Activated CD4-positive, alpha-beta T cell treated with anti-CD3 and anti-CD28 coated beads for 4 hours (primary cell): Measurements from ENCODE around the gene RINL.

Source experiments
- DNase-seq, 2 donors: peaks; one replicate each; pipeline ENCODE4 v3.0.0-alpha.2; 2020

The RINL gene

DNA sequence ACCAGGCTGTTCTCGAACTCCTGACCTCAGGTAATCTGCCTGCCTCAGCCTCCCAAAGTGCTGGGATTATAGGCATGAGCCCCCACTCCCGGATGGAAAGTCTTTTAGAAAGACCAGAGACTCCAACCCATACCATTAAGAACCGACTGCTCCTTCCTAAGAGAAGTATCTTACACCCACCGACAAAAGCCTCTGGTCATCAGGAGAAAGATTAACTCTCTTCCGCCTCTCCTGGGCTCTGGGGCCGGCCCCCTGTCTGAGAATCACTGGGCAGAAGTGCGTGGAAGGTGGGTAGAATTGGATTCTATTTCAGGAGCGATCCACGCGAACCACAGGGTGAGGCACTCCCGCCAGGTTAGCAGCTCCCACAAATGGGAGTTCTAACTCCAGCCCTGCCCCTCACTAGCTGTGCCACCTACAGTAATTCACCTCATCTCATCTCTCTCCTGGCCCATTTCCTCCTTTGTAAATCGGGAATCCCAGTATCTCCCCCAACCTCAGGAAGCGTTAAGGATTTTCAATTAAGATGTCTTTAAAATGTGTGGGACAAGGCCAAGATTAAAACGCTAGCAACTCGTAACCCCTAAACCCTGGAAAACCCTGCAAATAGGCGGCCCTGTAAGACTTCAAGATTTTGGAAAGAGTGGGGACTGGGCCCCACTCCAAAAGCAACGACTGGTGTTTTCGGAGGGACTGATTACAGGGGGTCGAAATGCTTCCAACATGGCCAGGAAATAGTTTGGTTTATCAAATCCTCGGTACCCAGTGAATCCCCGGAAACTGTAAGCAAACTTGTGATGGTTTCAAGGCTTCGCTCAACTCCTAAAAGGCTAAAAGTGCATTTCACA lies 29.6 kb downstream of the RINL start:
- DNase-seq: peak in 1 of 2 donors; percentile 18

DNA sequence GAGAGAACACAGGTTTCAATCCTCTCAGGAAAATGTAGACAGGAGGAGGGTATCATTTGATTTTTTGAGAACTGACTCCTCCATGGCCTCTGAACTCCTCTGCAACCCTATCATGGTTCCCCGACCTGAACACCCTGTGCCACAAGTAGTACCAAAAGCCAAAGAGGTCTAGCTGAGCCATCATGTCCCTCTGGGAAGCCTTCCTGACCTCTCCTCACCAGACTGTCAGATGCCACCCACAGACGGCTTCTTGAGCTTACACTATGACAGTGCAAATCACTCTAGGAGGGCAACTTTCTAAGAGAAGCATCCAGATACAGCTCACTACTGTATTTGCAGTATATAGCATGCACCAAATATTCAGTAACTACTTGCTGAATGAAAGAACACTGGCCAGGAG lies 32.0 kb downstream of the RINL start:
- DNase-seq: no peak

DNA sequence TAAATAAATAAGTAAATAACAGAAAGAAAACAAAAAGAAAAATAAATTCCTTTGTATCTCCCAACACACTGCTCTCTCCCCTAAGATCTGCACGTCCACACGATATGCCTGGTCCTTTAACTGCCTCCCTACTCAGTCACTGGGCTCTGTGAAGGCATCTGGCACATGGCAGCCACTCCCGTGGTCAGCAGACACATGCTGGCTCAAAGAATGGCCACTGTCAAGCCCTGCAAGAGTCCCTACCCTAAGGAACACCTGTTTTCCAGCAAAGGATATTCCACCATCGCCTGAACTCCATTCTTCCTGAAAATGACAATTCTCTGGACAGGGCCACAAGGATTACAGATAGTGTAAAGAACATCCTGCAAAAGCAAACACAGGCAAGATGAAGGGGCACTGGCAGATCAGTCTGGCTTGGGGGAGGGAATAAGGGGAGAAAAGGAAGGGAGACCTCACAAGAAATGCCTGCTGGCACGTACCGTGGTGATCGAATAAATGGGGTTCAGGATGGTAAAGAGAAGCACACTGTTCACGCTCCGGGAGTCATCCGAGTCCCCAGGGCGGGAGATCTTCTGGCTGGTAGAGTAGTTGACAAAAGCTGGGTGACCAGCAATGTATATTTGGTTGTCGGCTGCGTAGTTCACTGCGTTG lies 32.6 kb downstream of the RINL start:
- no peak for DNase-seq

DNA sequence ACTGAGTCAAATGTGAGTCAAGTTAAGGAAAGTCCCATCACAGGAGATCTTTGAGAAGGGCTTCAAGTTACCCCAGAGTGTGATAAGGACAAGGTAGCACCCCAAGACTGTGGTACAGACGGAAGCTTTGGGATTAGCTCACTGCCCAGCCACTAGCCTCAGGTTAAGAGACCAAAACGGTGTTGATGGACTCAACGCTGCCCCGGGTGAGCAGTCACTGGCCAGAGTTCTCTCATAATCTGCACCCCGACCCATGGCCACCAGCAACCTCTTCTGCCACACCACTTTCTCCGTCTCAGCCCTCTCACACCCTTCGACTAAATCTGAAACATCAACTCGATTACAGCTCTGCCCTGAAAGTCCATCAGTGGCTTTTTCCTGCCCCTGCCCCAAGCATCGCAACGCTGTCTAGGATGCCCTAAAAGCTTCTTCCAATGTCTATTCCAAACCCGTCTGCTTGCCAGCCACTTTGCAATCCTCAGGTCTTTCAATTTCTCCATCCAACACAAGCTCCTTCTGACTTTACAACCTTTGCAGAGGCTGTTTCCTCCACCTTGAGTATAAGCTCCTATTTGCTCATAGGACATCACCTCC lies 33.9 kb downstream of the RINL start:
- DNase-seq: no peak

DNA sequence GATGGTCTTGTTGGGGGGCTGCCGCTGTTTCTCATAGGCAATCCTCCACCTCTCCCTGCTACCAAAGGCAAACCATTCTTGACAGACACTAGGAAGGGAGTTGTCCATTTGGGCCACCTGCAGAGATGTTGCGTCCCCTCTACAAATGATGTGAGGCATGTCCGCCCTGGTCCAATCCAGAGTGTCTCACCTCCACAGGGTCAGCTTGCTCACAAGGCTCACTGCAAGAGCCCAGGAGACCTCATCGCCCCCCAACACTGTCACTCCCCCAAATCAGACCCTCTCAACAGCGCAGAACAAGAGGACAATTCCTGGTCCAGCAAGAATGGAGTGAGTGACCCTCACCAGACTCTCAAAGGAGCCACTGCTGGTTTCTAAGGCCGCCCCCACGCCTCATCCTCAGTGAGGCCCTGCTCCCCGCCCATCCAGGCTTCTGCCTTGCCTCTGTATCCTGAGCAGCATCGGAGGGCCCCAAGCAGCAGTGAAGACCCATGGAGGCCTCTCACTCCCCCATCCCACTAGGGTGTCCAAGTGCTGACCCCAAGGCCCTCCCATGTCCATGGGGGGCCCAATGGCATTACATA lies 34.8 kb downstream of the RINL start:
- DNase-seq: no peak

DNA sequence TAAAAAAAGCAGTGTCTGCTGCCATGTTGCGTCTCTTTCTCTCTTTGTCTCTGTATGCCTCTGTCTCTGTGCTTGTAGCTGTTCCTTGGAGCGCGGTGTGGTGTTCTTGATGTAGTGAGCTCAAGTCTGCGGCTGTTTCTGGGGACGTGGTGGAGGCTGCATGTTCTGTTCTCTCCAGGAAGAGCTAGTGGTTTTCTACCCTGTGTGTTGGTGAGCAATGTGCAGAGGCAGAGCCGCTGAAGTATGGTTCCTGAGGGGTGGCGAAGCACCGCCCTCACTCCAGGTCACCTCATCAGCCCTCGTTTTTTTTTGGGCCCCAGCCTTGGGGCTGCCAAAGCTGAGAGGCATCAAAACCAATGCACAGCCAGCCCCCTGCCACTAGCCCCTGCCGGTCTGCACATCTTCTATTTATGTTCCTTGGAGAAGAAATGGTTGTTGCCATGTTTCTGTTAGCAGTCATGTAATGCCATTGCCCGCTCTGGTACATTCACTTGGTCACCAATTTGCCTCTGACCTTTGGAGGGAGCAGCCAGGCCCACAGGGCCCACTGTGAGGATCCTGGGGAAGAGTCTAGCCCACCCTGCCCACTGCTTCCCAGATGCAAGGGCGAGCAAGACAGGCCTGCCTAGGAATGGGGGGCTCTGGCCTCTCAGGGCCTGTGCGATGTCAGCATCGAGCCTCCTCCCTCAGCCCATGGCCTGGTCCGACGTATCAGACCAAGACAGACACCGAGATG lies 35.5 kb downstream of the RINL start:
- DNase-seq: peak; percentile 52 to 57

DNA sequence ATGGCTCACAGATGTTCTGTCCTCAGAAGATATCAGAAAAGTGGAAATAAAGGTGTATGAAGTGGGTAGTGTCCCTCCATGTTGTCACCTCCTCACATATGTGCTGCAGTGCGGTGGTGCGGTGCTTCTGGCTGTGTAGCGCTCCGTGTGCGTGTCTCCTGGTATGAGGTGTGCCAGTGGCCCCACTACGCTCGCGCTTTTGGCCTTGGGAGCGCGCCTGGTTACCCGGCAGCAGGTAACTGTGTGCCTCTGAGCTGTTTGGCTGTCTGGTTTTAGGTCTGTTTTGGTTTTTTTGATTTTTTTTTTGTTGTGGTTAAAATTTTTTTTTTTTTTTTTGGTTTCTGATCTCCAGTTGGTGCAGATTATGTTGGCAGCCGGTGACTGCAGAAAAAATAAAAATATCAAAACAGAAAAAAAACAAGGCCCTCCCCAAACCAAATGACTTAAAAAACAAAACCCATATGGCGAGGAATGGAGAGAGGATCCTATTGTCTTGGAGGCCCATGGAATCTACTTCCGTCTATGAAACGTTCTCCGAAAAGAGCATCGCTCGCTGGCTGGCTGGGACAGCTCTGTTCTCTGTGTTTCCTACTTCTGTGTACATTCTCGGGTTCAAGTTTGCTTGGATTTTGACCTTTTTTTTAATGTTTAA lies 36.2 kb downstream of the RINL start:
- peak; percentile 33 to 36 for DNase-seq

DNA sequence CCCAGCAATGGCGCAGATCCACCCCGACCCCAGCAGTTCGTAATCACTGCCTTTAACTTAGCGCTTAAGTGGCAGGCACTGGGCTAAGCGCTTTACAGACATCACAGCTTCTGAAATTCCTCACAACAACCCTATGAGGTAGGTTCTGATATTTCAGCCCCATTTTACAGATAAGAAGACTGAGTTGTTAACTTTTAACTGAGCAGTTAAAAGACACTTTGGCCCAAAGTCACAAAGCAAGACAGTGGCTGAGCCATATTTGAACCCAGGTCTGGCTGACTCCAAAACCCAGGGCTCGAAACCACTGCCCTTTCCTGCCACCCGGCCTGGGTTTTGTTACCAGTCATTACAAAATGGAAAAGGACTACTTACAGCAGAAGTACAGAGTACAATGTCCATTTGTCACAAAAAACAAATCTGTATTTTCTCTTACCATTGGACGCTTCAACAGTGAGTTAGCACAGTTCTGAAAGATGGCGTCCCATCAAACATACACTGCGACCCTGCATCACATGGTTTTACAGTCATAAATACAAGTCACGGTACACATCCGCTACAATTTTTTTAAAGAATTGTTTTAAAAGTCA lies 36.8 kb downstream of the RINL start:
- DNase-seq: no peak

DNA sequence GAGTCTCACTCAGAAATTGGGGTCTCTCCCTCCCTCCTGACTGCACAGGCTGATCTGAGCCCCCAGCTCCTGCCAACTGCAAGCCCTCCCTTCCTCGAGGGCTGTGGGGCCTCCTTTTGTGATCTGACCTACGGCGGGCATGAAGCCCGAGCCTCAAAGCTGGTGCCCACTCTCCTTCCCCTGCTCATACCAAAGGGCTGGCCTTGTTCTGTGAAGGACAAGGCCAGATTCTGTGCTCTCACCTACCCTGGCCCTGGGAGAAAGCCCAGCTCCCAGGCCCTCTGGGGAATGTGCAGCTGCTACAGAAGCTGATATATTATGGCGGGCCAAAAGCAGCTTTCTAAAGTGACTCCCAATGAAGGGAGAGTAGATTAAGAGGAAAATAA lies 37.5 kb downstream of the RINL start:
- DNase-seq: no peak

DNA sequence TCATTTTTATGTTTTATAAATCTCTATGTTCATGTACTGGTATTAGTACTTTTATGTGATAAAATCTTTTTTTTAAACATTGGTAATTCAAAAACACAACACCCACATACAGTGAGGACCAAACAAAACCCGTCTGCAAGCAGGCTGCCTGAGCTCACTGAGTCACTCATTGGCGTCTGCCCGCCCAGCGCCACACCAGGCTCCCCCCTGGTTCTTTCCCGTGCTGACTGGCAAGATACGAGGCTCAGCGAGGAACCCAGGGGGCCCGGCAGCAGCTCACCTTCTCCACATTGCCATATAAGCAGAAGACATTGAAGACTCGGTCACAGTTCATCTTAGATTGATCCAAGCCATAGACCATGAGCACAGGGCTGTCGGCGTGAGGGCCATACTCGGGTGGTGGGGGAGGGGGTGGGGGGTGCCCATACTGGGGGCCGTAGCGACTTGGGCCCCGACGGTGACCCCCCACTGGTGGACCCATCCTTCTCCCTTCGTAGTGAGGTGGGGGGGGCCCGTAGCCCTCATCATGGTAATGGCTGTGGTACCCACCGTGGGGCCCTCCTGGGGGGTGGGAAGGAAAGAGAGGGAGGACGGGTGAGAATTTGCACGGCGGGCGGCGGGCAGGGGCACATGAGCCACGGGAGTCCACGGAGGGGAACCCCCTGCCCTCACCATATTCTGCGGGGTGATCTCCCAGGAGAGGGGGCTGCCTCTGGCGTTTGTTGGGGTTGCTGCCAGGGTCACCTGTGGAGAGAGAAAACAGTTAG lies 38.1 kb downstream of the RINL start:
- DNase-seq: no peak

DNA sequence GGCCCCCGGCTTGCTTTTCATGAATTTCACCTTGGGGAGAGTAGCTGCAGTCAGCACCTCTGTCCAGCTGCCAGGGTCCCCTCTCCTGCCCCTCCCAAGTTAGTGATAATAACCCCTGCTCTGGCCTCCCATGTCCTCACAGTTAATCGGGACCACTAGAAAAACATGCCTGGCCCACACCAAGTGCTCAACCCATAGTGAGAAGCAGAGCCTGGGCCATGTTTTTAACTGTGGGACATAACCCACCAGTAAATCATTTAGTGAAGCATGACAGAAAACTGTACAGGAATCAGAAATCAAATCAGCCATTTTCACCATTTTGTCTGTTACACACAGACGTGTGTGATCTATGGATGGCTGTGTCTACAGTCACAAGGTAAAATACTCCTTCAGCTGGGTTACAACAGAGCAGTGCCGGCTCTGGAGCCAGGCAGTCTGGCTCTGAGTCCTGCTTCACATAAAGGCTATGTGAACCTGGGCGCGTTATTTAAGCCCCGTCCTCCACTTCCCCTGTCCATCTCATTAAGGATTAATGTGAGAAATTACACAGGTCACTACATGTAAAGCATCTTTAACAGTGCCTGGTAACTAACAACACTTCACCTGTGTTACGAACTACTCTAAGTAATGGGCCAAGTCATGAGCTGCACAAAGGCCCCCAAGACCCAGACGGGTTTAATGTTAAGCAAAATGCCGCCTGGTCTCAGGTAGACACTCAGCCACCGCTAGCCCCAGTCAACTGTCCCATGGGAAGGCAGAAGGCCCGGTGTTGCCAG lies 38.9 kb downstream of the RINL start:
- no peak for DNase-seq

DNA sequence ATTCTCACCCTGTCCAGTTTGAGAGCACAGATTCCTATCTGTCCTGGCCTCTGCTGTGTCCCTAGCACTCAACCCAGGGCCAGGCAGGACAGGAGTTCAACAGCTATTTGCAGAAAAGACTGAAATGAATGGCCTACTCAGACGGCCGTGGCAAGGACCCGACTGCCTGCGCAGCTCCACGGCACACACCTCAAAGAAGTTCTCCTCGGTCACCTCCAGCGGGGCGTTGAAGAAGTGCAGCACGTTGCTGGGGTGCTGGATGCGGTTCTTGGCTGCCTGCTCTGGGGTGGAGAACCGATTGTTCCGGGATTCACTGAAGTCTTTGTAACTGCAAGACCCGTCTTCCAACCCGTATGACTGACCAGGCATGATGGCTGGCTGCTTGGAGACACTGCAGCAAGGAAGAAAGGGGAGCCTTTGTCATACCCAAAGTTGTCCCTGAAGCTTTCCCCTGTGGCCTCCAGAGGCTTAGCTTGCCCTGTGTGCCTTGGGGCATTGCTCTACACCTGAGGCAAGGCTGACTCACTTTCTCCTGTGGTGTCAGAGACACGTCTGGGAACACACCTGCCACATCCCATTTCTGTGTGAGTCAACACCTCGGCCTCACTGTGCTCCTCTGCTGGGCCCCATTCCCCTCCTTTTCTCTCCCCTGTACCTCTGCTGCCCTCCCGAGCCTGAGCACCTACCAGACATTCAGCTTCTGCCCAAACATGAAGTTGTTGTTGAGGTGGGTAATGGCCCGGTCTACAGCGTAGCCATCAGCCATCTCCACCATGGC lies 39.7 kb downstream of the RINL start:
- peak; percentile 70 to 75 for DNase-seq

DNA sequence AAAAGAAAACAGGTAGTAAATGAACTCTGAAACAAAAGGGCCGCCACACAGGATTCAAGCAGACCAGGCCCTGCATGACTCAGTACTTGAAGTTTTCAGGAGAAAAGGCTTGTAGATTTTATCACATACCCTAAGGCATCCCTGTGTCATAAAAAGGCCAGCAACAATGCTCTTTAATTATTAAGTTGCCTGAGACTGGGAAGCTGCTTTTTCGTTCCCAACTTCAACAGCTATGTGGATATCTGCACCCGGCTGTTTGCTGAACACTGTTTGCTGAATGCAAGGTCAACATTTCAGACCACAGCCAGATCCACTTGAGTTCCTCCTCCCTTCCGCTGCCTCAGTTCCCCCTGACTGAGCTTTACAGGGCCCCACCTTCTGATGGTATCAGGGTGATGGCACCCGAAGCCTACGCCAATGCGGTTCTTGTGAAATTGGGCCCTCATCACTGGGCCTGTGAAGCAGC lies 40.4 kb downstream of the RINL start:
- DNase-seq: no peak

DNA sequence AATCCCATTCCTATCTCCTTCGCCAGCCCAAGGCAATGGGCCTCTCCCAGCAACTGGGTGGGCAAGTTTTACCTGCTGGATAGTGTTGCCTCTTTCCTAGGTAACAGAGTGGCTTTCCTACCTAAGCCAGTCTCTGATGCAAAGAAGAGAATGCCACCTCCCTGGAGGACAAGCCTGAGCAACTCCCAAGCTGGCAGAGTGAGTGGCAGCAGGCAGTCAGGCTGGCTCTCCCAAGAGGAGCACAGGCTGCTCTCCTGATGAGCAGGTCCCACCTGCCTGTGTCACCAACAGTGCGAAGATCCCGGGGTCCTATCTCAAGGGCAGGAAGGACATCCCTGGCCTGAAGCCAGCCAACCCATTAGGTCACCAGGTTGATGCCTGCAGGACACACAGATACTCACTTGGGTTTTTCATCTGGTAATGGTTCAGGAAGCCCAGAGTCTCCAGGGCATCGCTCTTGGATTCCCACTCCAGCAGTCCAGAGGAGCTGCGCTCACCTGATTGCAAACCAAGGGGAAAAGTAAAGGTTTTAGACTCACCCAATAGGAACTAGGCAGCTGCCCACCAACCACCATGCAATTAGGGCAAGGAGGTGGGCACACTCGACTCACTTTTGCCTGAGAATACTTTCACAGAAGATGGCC lies 41.0 kb downstream of the RINL start:
- DNase-seq: no peak

DNA sequence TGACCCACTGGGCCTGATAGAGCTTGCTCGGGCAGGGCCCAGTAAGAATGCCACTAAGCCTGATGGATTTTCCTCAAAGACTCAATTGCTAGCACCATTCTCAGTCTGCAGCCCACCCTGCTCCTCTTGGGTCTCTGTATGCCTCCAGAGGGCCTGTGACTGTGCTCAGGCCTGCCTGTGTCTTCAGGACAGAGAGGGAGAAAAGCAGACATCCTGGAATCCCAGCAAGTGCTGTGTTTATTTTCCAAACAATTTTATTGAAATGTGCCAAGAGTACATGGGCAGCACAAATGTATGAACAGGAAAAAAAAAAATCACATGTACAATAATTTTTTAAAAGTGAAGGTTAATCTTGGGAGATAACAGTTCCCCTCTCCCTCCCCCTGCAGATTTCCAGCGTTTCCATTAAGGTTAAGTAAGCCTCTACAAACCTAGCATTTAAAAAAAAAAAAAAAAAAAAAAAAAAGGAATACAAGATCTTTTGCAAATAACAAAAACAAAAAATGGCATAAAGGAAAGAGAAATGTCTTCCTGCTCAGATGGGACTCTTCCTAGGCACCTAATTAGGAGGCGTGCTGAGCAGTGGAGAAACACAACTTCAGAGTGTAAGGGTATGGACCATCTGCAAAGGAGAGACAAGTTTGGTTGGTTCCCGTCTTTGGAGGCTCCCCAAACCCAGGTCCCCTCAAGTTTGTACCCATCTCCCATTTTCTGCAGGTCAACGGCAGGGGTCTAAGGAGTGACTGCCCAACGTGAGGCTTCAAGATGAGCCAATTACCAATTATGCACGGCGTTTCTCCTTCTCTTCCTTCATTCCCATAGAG lies 41.7 kb downstream of the RINL start:
- DNase-seq: no peak

DNA sequence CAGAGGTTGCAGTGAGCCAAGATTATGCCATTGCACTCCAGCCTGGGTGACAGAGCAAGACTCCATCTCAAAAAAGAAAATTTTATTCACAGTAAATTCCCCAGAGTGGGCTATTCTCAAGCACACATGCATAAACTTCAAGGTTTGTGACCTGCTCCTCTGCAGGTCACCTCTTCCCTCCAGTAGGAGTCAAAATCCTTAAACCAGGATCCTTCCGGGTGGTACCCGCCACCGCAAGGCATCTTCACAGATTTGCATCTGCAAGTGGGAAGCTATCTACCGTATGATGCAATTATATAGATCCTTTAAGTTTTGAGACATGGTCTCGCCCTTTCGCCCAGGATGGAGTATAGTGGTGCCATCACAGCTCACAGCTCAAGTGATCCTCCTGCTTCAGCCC lies 43.5 kb downstream of the RINL start:
- DNase-seq: no peak

DNA sequence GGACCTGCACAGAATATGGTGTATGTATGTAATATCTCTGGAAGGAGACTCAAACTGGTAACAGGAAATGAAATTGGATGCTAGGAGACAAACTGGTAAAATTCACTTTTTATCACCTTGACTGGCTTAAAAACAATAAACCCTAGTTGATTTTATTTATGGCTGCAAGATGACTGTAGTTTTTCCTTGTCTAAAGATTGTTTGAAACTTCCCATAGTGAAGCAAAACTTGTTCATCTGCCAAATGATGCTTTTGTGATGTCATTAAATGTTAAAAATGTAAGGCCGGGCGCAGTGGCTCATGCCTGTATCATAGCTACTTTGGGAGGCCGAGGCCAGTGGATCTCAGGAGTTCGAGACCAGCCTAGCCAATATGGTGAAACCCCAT lies 44.0 kb downstream of the RINL start:
- DNase-seq: no peak

DNA sequence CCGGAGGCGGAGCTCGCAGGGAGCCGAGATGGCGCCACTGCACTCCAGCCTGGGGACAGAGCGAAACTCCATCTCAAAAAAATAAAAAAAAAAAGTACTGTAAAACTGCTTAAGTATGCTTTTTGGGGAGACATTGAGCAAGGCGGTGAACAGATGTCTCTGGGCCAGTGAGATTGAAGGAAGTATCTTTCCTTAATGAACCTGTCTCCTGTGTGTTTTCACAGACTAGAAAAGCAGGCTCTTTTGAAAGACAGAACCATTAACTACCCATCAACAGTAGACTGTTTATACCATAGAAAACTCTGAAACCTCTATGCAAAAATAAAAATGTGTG lies 45.0 kb downstream of the RINL start:
- no peak for DNase-seq
